Measurements from ENCODE around the gene CLTB. TPM values are rescaled to one million over a fixed set of nuclear protein-coding genes. Genes with fewer than 3 reads are reported as not detected.

The CLTB gene
- total and polyA plus RNA-seq, 10 of the 15 experiments (the other 5 are each of a cell fraction or from before 2014, with no cell fraction given): 1.6 to 52.8 (median 36.9) TPM

DNA sequence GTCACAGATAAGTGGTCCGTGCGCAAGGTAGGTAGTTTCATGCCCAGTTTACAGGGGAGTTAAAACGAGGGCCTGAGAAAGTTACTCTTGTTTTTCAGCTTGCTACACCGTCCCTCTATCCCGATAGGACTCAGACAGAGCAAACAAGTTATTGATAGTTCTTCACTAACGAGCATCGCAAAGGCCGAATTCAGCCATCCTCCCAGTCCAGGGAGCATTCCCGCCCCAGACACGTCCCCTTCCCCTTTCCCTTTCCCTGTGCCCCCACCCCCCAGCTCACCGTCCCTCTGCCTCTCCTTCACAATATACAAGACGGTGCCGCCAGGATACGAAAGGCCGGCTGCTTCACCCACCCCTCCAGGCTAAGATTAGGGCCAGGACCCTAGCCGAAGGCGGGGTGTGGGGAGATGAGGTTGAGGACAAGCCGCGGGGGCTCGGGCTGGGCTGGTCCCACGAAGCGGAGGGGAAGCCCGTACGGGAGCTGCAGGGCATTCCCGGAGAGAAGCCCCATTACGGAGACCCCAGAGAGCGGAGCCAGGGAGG, 55.4 kb downstream of the CLTB start:
- H3K27me3 ChIP-seq (replicated peaks in 1 of 2; ENCODE audit: control insufficient read depth in 2 of 2, insufficient read depth in 2 of 2, low read length in 1 of 2): no peaks in the 10 kb centered on the region
- peak overlapping the region; percentile 79 for H3K9ac ChIP-seq (ENCODE audit: control insufficient read depth, insufficient read depth, low read length)
- peaks cover 39% of the 10 kb centered on the region for H3K79me2 ChIP-seq (ENCODE audit: control insufficient read depth, insufficient read depth, low read length)
- in situ Hi-C loops (cut with MboI): no loop called here
- H3K9me3 ChIP-seq (replicated peaks; ENCODE audit: control insufficient read depth, insufficient read depth, low read length): no peaks in the 10 kb centered on the region
- no peak for FAIRE-seq
- ChIA-PET POLR2A (interaction anchor here (0.6 to 3.2 kb wide), 5 partner anchors 9 to 378 kb away, joined by 4 to 41 read pairs (median 9); partner anchors contain the start of genes HIGD2A, NOP16 and RNF44), CTCF (interaction anchor here (0.9 to 2.1 kb wide), 5 partner anchors 9 to 177 kb away, joined by 3 to 11 read pairs (median 4); partner anchors contain the start of genes CLTB and RNF44), RAD21 (ENCODE audit: unreplicated experiment) (interaction anchor here (0.9 to 3.2 kb wide), 5 partner anchors 9 to 177 kb away, joined by 3 to 29 read pairs (median 5); partner anchors contain the start of genes HIGD2A, NOP16 and RNF44), SMC1A (ENCODE audit: uncharacterized antibody, unreplicated experiment) (interaction anchor here (1.2 to 3.2 kb wide), 4 partner anchors 8 to 40 kb away, joined by 3 to 36 read pairs (median 6); partner anchors contain the start of gene NOP16)
- no peaks in the 10 kb centered on the region; the same call in 1 of the 2 replicates for H3K4me1 ChIP-seq (ENCODE audit: control insufficient read depth, insufficient read depth, low read length)
- DNase-seq (ENCODE audit: low read depth, low spot score): no peak
- H3K4me2 ChIP-seq (ENCODE audit: control insufficient read depth, insufficient read depth): peak overlapping the region; percentile 15
- BruUV-seq (replicated peaks): TSS peak; percentile 75
- H3K36me3 ChIP-seq (ENCODE audit: control insufficient read depth in 2 of 2, insufficient read depth in 2 of 2, low read length in 1 of 2): peaks cover 0 to 4% of the 10 kb centered on the region in 2 experiments; a peak in 1 of 4 replicates
- intact Hi-C loops (cut with micrococcal nuclease; ENCODE audit: unreplicated experiment): loop anchor here (2.0 kb wide), 1 partner anchor 28 kb away; the partner anchor contains the start of genes HIGD2A and NOP16
- ATAC-seq: peak; percentile 13
- H2AFZ ChIP-seq (ENCODE audit: control insufficient read depth, low read depth, low read length): peak overlapping the region; percentile 96
- H3K27ac ChIP-seq (ENCODE audit: control insufficient read depth, insufficient read depth): peak overlapping the region; percentile 81
- H3K4me3 ChIP-seq: peak overlapping the region; percentile 85
- WGBS (ENCODE audit: insufficient coverage, insufficient replicate concordance, low lambda C conversion rate, missing lambda C conversion rate): 1% methylated on average over 23 of the region's 27 CpGs
- TF ChIP-seq, protein P1, sequence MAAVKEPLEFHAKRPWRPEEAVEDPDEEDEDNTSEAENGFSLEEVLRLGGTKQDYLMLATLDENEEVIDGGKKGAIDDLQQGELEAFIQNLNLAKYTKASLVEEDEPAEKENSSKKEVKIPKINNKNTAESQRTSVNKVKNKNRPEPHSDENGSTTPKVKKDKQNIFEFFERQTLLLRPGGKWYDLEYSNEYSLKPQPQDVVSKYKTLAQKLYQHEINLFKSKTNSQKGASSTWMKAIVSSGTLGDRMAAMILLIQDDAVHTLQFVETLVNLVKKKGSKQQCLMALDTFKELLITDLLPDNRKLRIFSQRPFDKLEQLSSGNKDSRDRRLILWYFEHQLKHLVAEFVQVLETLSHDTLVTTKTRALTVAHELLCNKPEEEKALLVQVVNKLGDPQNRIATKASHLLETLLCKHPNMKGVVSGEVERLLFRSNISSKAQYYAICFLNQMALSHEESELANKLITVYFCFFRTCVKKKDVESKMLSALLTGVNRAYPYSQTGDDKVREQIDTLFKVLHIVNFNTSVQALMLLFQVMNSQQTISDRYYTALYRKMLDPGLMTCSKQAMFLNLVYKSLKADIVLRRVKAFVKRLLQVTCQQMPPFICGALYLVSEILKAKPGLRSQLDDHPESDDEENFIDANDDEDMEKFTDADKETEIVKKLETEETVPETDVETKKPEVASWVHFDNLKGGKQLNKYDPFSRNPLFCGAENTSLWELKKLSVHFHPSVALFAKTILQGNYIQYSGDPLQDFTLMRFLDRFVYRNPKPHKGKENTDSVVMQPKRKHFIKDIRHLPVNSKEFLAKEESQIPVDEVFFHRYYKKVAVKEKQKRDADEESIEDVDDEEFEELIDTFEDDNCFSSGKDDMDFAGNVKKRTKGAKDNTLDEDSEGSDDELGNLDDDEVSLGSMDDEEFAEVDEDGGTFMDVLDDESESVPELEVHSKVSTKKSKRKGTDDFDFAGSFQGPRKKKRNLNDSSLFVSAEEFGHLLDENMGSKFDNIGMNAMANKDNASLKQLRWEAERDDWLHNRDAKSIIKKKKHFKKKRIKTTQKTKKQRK (IDR thresholded peaks at IDR 0.05; ENCODE audit: low read depth, low read length): no peak
- TF ChIP-seq CEBPB (IDR thresholded peaks at IDR 0.05; ENCODE audit: borderline replicate concordance in 1 of 2, low read depth in 2 of 2, low read length in 2 of 2) (no peak), ZBED1 (IDR thresholded peaks at IDR 0.05; ENCODE audit: borderline replicate concordance) (no peak), KDM1A (IDR thresholded peaks at IDR 0.05; ENCODE audit: borderline replicate concordance) (no peak), EZH2 (IDR thresholded peaks at IDR 0.05; ENCODE audit: borderline replicate concordance, control insufficient read depth, low read depth, low read length) (no peak), NFIC (IDR thresholded peaks at IDR 0.05; ENCODE audit: low read depth, low read length) (no peak), NRF1 (conservative IDR thresholded peaks at IDR 0.05; ENCODE audit: low read depth, low read length) (no peak)
- H4K20me1 ChIP-seq (ENCODE audit: control insufficient read depth, insufficient read depth): 0 out of 2 replicates have a peak, but pooled peaks cover 4% of the 10 kb centered on the region

All from GM12878 (cell line).